ENCODE data around the gene CASD1.

The CASD1 gene

DNA sequence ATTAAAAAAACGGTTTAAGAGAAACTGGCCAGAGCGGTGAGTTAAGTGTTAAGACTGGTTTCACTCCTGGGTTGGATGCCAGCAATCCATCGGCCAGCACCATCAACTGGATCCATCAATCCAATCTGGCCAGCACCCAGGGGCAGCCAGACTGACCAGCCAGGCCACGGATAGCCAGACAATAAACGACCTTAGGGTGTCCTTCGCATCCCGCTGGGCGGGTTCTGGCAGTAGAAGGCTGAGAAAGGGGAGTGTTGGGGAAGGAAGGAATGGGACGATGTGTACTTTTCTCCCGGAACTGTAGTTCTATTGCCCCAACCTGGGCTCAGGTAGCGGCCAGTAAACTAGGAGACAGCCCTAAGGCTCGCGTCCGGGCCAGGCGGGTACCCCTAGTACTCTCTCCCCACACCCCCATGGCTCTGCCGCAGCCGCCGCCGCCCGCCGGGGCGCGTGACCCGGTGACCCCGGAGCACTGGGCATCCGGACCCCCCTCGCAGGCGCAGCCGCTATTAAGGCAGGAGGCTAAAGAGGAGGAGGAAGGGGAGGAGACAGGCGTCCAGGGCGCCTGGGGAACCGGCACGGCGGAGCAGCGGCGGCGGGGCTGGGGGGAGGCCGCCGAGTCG is at the start of gene CASD1:
Gene CASD1 (plus strand): TSS at position 546 of the 623 bp plus-strand sequence. CDS start 276 bp downstream, outside the sequence.
- TF ChIP-seq EZH2phosphoT487 (IDR thresholded peaks at IDR 0.05; ENCODE audit: low read depth), result no peak
- TF ChIP-seq, protein P1, sequence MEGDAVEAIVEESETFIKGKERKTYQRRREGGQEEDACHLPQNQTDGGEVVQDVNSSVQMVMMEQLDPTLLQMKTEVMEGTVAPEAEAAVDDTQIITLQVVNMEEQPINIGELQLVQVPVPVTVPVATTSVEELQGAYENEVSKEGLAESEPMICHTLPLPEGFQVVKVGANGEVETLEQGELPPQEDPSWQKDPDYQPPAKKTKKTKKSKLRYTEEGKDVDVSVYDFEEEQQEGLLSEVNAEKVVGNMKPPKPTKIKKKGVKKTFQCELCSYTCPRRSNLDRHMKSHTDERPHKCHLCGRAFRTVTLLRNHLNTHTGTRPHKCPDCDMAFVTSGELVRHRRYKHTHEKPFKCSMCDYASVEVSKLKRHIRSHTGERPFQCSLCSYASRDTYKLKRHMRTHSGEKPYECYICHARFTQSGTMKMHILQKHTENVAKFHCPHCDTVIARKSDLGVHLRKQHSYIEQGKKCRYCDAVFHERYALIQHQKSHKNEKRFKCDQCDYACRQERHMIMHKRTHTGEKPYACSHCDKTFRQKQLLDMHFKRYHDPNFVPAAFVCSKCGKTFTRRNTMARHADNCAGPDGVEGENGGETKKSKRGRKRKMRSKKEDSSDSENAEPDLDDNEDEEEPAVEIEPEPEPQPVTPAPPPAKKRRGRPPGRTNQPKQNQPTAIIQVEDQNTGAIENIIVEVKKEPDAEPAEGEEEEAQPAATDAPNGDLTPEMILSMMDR (IDR thresholded peaks at IDR 0.05; ENCODE audit: low read depth, low read length), result no peak
- Histone ChIP-seq H3K36me3 (replicated peaks; ENCODE audit: low read depth, low read length) (no peaks in the 10 kb centered on the region), H3K79me2 (ENCODE audit: low read length) (peaks cover 44% of the 10 kb centered on the region), H3K9ac (ENCODE audit: low read length) (peak within 1 kb of the TSS; percentile 91), H3K27me3 (ENCODE audit: low read depth, low read length) (no peaks in the 10 kb centered on the region), H3K4me2 (ENCODE audit: low read length) (peak within 1 kb of the TSS; percentile 99), H4K20me1 (ENCODE audit: insufficient read depth, low read length) (no peaks in the 10 kb centered on the region), H3K4me3 (ENCODE audit: low read length) (peak within 1 kb of the TSS; percentile 89), H3K27ac (ENCODE audit: low read length) (peak within 1 kb of the TSS; percentile 65), H3K4me1 (ENCODE audit: low read length) (peaks cover 19% of the 10 kb centered on the region), H3K9me3 (ENCODE audit: insufficient read depth, low read length) (no peaks in the 10 kb centered on the region), H2AFZ (ENCODE audit: low read depth, low read length) (peak within 1 kb of the TSS; percentile 97)

DNA sequence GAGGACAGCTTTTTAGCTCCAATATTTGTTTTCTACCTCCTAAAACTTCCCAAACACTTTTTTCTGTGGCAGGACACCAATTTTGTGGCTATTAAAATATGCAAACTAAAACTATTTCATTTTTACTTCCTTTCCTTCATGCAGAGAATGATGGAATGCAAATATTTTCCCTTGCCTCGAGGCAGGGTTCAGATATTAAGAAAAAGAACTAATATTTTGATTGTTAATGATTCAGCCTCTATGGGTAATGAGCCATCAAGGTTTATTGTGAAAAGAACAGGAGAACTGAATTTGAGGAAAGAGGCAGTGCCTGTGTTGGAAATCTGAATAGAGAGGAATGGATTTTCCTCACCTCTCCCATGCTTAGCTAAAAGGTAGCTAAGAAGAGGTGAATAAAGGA is 43.1 kb upstream of the CASD1 start:
- TF ChIP-seq, protein P1 (IDR thresholded peaks at IDR 0.05; ENCODE audit: low read depth, low read length), result no peak
- no peak for TF ChIP-seq EZH2phosphoT487 (IDR thresholded peaks at IDR 0.05; ENCODE audit: low read depth)
- Histone ChIP-seq H3K79me2 (ENCODE audit: low read length) (no peaks in the 10 kb centered on the region), H3K36me3 (replicated peaks; ENCODE audit: low read depth, low read length) (no peaks in the 10 kb centered on the region), H4K20me1 (ENCODE audit: insufficient read depth, low read length) (no peaks in the 10 kb centered on the region), H3K9ac (ENCODE audit: low read length) (no peak overlapping the region), H3K4me3 (ENCODE audit: low read length) (no peak overlapping the region), H2AFZ (ENCODE audit: low read depth, low read length) (no peak overlapping the region), H3K9me3 (ENCODE audit: insufficient read depth, low read length) (0 out of 2 replicates have a peak, but pooled peaks cover 4% of the 10 kb centered on the region), H3K27ac (ENCODE audit: low read length) (no peak overlapping the region), H3K4me2 (ENCODE audit: low read length) (no peak overlapping the region), H3K4me1 (ENCODE audit: low read length) (peaks cover 7% of the 10 kb centered on the region), H3K27me3 (ENCODE audit: low read depth, low read length) (no peaks in the 10 kb centered on the region)

DNA sequence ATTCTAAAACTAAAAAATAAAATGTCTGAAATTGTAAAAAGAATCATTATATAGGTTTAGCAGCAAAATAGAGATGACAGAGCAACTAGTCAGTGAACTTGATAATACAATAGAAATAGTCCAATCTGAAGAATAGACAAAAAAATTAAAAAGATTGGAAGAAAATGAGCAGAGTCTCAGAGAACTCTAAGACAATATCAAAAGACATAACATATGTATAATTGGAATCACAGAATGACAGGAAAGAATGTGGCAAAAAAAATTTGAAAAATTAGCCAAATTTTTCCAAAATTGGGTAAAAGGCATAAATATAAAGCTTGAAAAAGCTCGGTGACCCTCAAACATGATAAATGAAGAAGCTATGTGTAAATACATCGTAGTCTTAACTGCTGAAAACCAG is 38.0 kb upstream of the CASD1 start:
- H3K36me3 ChIP-seq (replicated peaks; ENCODE audit: low read depth, low read length), result no peaks in the 10 kb centered on the region
- no peak overlapping the region for H3K9ac ChIP-seq (ENCODE audit: low read length)
- H3K27me3 ChIP-seq (ENCODE audit: low read depth, low read length), result 0 out of 2 replicates have a peak, but pooled peaks cover 8% of the 10 kb centered on the region
- H3K4me1 ChIP-seq (ENCODE audit: low read length), result peaks cover 7% of the 10 kb centered on the region
- H3K4me3 ChIP-seq (ENCODE audit: low read length), result no peak overlapping the region
- 0 out of 2 replicates have a peak, but pooled peaks cover 4% of the 10 kb centered on the region for H3K9me3 ChIP-seq (ENCODE audit: insufficient read depth, low read length)
- no peak overlapping the region for H3K27ac ChIP-seq (ENCODE audit: low read length)
- TF ChIP-seq EZH2phosphoT487 (IDR thresholded peaks at IDR 0.05; ENCODE audit: low read depth), result no peak
- TF ChIP-seq, protein P1 (IDR thresholded peaks at IDR 0.05; ENCODE audit: low read depth, low read length), result no peak
- H3K4me2 ChIP-seq (ENCODE audit: low read length), result no peak overlapping the region
- H3K79me2 ChIP-seq (ENCODE audit: low read length), result no peaks in the 10 kb centered on the region
- no peak overlapping the region for H2AFZ ChIP-seq (ENCODE audit: low read depth, low read length)
- no peaks in the 10 kb centered on the region for H4K20me1 ChIP-seq (ENCODE audit: insufficient read depth, low read length)

DNA sequence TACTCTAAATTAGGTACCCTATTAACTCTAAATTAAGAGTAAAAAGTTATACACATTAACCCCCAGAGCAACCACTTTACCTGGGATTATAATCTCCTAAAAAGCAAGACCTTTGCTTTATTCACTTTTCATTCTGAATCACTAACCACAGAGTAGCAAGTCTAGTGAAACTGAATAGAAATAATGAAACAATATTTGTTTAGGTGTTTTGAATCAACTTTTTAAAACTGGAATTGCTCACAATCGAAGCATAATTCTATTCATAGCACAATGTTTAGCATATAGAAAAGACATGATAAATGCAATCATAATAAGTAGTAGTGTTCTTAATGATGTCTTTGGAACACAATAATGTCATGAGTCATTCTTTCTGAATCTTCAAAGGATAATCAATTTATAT is 37.0 kb upstream of the CASD1 start:
- peaks cover 8% of the 10 kb centered on the region; the same call in 1 of the 2 replicates for H3K27me3 ChIP-seq (ENCODE audit: low read depth, low read length)
- H2AFZ ChIP-seq (ENCODE audit: low read depth, low read length), result no peak overlapping the region
- H3K9me3 ChIP-seq (ENCODE audit: insufficient read depth, low read length), result 0 out of 2 replicates have a peak, but pooled peaks cover 4% of the 10 kb centered on the region
- no peak overlapping the region for H3K4me2 ChIP-seq (ENCODE audit: low read length)
- H3K27ac ChIP-seq (ENCODE audit: low read length), result no peak overlapping the region
- no peaks in the 10 kb centered on the region for H4K20me1 ChIP-seq (ENCODE audit: insufficient read depth, low read length)
- TF ChIP-seq, protein P1 (IDR thresholded peaks at IDR 0.05; ENCODE audit: low read depth, low read length), result no peak
- TF ChIP-seq EZH2phosphoT487 (IDR thresholded peaks at IDR 0.05; ENCODE audit: low read depth), result no peak
- no peaks in the 10 kb centered on the region for H3K36me3 ChIP-seq (replicated peaks; ENCODE audit: low read depth, low read length)
- peaks cover 7% of the 10 kb centered on the region for H3K4me1 ChIP-seq (ENCODE audit: low read length)
- no peak overlapping the region for H3K4me3 ChIP-seq (ENCODE audit: low read length)
- H3K79me2 ChIP-seq (ENCODE audit: low read length), result no peaks in the 10 kb centered on the region
- H3K9ac ChIP-seq (ENCODE audit: low read length), result no peak overlapping the region

Measured in OCI-LY3 (cell line).